Brain microvascular endothelial cell (primary cell): ENCODE measurements around the gene FBXL16.

Experiments used
- DNase-seq: peaks from one replicate; pipeline ENCODE4 v3.0.0-alpha.2; 2020
- H3K27ac ChIP-seq: fragments of 250-450 bp; sonication (Bioruptor Pico); 2 replicates; pipeline ENCODE4 v1.5.1; 2020; ENCODE audit warnings: mild to moderate bottlenecking, moderate library complexity
- H3K27me3 ChIP-seq: fragments of 250-450 bp; sonication (Bioruptor Pico); replicated peaks from 2 replicates; pipeline ENCODE4 v1.5.1; 2020; ENCODE audit warnings: mild to moderate bottlenecking
- H3K36me3 ChIP-seq: fragments of 250-450 bp; sonication (Bioruptor Pico); replicated peaks from 2 replicates; pipeline ENCODE4 v1.5.1; 2020; ENCODE audit warnings: mild to moderate bottlenecking
- H3K4me3 ChIP-seq: 2 replicates; pipeline ENCODE4 v1.5.1; 2011; ENCODE audit warnings: low read depth, mild to moderate bottlenecking, control low read depth, low read length, moderate library complexity
- CTCF ChIP-seq: IDR thresholded peaks from 2 replicates; pipeline ENCODE4 v1.5.1; 2011; ENCODE audit warnings: low read depth, mild to moderate bottlenecking, moderate library complexity, low read length, control low read depth, inconsistent platforms; ENCODE audit errors: missing control alignments
- in situ Hi-C: cut with HindIII; loops from 2 replicates; pipeline ENCODE4 v1.10.0; 2017; ENCODE audit warnings: low sequenced_read_pairs, low pct_ligation_motif_present

FBXL16 gene

GRCh38 chr16:674968-675883 lies 30.4 kb downstream of the FBXL16 start, which contains the start of gene RHBDL1:
TSS of gene RHBDL1 (plus strand) at chr16:675671. CDS start at chr16:675791, 120 bp downstream.
- H3K36me3 ChIP-seq = peaks cover 39% of the 10 kb centered on the region
- no peak within 1 kb of the TSS for H3K27ac ChIP-seq
- in situ Hi-C loops = no loop called here
- H3K27me3 ChIP-seq = no peaks in the 10 kb centered on the region
- peak within 1 kb of the TSS; percentile 40 for H3K4me3 ChIP-seq
- DNase-seq = peak; percentile 34
- no peak for TF ChIP-seq CTCF

- Histone ChIP-seq H3K4me3 (no peak overlapping the region), H3K27me3 (no peaks in the 10 kb centered on the region), H3K36me3 (peaks cover 48% of the 10 kb centered on the region), H3K27ac (no peak overlapping the region)
- in situ Hi-C loops = no loop called here
- no peak for DNase-seq
- TF ChIP-seq CTCF = no peak
These were observed 31.3 kb downstream of the FBXL16 start for GRCh38 chr16:674214-674881.

GRCh38 chr16:673399-673991 lies 32.1 kb downstream of the FBXL16 start:
- no peak for DNase-seq
- Histone ChIP-seq H3K27ac (no peak overlapping the region), H3K4me3 (no peak overlapping the region), H3K27me3 (no peaks in the 10 kb centered on the region), H3K36me3 (peaks cover 51% of the 10 kb centered on the region)
- no peak for TF ChIP-seq CTCF
- in situ Hi-C loops = no loop called here

- Histone ChIP-seq H3K27ac (no peak overlapping the region), H3K36me3 (peaks cover 51% of the 10 kb centered on the region), H3K4me3 (no peak overlapping the region), H3K27me3 (no peaks in the 10 kb centered on the region)
- in situ Hi-C loops = no loop called here
- no peak for DNase-seq
- no peak for TF ChIP-seq CTCF
These were observed 32.8 kb downstream of the FBXL16 start for GRCh38 chr16:672851-673250.

GRCh38 chr16:672371-672770 lies 33.2 kb downstream of the FBXL16 start:
- peaks cover 51% of the 10 kb centered on the region for H3K36me3 ChIP-seq
- in situ Hi-C loops = no loop called here

More at GRCh38 chr16:672371-672770, 33.2 kb downstream of the FBXL16 start:
- no peaks in the 10 kb centered on the region for H3K27me3 ChIP-seq
- H3K4me3 ChIP-seq = no peak overlapping the region
- no peak for DNase-seq
- TF ChIP-seq CTCF = no peak
- H3K27ac ChIP-seq = no peak overlapping the region
